Measurements from ENCODE around the gene TSFM. TPM values are rescaled to one million over a fixed set of nuclear protein-coding genes. Genes with fewer than 3 reads are reported as not detected.
"Not testable (repeated sequence)": the region's sequence is repeated elsewhere in the genome, so short reads cannot be mapped to it uniquely, and the experiment has no call there.

Gene TSFM
- total RNA-seq, 3 donors from 2014 or later, result 65.0 to 78.5 (median 74.5) TPM

DNA sequence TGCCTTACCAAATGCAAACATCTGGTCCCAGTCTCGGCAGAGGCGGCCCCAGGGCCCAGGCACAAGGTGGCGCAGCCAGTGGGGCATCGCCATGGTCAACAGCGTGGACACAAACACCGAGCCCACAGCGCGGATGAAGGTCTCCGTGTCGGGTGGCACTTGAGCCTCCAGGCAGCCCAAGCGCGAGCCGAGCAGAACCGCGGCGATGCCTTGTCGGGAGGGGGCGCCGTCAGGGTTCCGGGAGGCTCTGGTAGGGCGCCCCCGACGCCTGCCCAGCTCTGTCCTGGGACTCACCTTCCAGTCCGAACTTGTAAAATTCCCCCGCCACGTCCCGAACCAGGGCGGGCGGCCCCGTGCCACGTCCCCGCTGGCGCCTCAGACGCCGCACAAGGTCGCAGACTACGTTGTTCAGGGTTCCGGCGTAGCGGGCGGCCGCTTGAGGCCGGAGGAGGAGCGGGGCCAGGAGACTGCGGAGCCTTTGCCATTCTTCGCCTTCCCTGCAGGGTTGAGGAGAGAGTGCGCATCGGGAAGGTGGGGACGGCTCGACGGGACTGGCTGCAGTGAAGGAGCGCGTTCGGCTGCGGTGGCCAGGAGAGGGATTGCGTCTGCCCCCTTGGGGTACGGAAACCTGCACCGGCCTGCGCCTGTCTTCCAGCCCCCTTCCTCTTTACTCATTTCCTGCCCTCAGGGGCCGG, 17.4 kb upstream of the TSFM start:
- peak overlapping the region; percentile 90 for H3K4me3 Mint-ChIP-seq
- peaks cover 26% of the 10 kb centered on the region for H3K36me3 Mint-ChIP-seq (ENCODE audit: insufficient read depth)
- H3K4me1 Mint-ChIP-seq (ENCODE audit: low read depth), result peaks cover 31% of the 10 kb centered on the region
- H3K27me3 Mint-ChIP-seq (ENCODE audit: low read depth), result peaks cover 26% of the 10 kb centered on the region
- ATAC-seq, result peak; percentile 74 to 80
- peak; percentile 52 for DNase-seq
- no peaks in the 10 kb centered on the region for H3K9me3 Mint-ChIP-seq

DNA sequence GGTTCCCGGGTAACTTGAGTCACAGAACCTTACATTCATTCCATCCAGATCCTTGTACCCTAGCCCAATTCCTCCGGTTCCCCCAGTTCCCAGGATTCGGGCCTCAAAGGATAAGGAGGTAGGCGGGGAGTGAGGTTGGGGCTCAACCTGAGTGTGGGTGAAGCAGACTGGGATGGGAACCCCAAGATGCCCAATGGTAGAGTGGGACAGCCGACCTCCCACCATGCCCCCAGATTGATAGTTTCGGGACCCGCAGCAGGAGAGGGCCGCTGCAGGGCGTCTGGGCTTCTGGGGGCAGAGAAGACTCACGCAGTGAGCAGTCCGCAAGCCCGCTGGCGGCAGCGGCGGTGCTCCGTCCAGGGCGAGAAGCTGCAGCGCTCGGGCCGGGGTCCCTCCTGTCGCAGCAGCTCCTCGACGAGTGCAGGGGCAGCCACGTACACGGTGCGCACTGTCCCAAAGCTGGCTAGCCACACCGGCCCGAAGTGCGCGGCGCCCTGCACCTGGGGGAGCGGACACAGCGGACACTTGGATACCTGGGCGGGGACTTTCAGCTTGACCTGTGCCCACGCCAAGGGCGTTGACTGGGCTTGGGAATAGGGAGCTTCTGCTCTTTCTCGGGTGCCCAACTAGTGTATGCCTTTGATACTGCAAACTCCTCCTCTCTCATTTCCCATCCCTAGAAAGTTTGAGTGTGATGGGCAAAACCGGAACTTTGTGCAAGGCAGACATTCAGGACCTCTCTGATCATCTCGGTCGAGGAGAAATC, 16.7 kb upstream of the TSFM start:
- Mint-ChIP-seq H3K36me3 (ENCODE audit: insufficient read depth) (peaks cover 32% of the 10 kb centered on the region), H3K4me3 (peak overlapping the region; percentile 90), H3K27me3 (ENCODE audit: low read depth) (peaks cover 26% of the 10 kb centered on the region), H3K4me1 (ENCODE audit: low read depth) (peaks cover 37% of the 10 kb centered on the region), H3K9me3 (no peaks in the 10 kb centered on the region)
- ATAC-seq (peak; percentile 11 to 18), DNase-seq (no peak)

GRCh38 chr12:57766464-57767304, 15.9 kb upstream of the TSFM start, which contains the start of gene CYP27B1:
Gene CYP27B1, minus strand, starts transcription at chr12:57767078. Its CDS starts 37 bp downstream, at chr12:57767041.
- H3K4me1 Mint-ChIP-seq (ENCODE audit: low read depth), result peaks cover 42% of the 10 kb centered on the region
- H3K9me3 Mint-ChIP-seq, result no peaks in the 10 kb centered on the region
- peaks cover 26% of the 10 kb centered on the region for H3K27me3 Mint-ChIP-seq (ENCODE audit: low read depth)
- peak within 1 kb of the TSS; percentile 90 for H3K4me3 Mint-ChIP-seq
- ATAC-seq, result peak in 1 of 2 donors; percentile 3
- DNase-seq, result no peak
- H3K36me3 Mint-ChIP-seq (ENCODE audit: insufficient read depth), result peaks cover 33% of the 10 kb centered on the region

DNA sequence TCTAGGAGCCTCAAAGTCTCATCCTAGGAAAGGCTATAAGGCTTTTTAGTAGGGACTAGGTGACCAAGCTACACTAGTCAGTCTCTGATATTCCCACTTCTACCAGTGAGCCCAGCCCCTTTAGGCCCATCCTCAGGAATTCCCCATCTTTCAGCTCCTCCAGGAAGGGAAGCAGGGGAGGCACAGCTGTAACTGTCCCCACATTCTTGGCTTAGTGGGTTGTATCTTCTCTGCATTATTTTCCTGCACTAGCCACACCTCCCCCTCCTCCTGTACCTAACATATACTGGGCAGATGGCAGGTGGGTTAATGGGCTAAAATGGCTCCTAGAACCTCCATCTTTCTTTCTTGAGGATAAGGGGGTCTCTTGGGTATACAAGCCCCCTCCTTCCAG, 15.3 kb upstream of the TSFM start:
- Mint-ChIP-seq H3K36me3 (ENCODE audit: insufficient read depth) (peaks cover 33% of the 10 kb centered on the region), H3K4me3 (no peak overlapping the region), H3K27me3 (ENCODE audit: low read depth) (peaks cover 26% of the 10 kb centered on the region), H3K4me1 (ENCODE audit: low read depth) (peaks cover 44% of the 10 kb centered on the region), H3K9me3 (no peaks in the 10 kb centered on the region)
- DNase-seq (no peak), ATAC-seq (no peak)

GRCh38 chr12:57767876-57768275, 14.7 kb upstream of the TSFM start:
- Mint-ChIP-seq H3K36me3 (ENCODE audit: insufficient read depth) (peaks cover 30% of the 10 kb centered on the region), H3K27me3 (ENCODE audit: low read depth) (peaks cover 26% of the 10 kb centered on the region), H3K4me3 (no peak overlapping the region), H3K9me3 (no peaks in the 10 kb centered on the region), H3K4me1 (ENCODE audit: low read depth) (peaks cover 47% of the 10 kb centered on the region)
- ATAC-seq (no peak), DNase-seq (no peak)

GRCh38 chr12:57769594-57769993, 13.0 kb upstream of the TSFM start:
- H3K27me3 Mint-ChIP-seq (ENCODE audit: low read depth), result peaks cover 15% of the 10 kb centered on the region
- peaks cover 25% of the 10 kb centered on the region for H3K36me3 Mint-ChIP-seq (ENCODE audit: insufficient read depth)
- peaks cover 44% of the 10 kb centered on the region for H3K4me1 Mint-ChIP-seq (ENCODE audit: low read depth)

GRCh38 chr12:57770734-57771133, 11.9 kb upstream of the TSFM start:
- no peaks in the 10 kb centered on the region for H3K9me3 Mint-ChIP-seq
- peaks cover 37% of the 10 kb centered on the region for H3K4me1 Mint-ChIP-seq (ENCODE audit: low read depth)
- H3K27me3 Mint-ChIP-seq (ENCODE audit: low read depth), result peaks cover 10% of the 10 kb centered on the region
- ATAC-seq, result no peak
- no peak for DNase-seq
- peak overlapping the region; percentile 98 for H3K4me3 Mint-ChIP-seq
- H3K36me3 Mint-ChIP-seq (ENCODE audit: insufficient read depth), result peaks cover 29% of the 10 kb centered on the region

More at GRCh38 chr12:57769594-57769993, 13.0 kb upstream of the TSFM start:
- ATAC-seq (no peak), DNase-seq (no peak)
- Mint-ChIP-seq H3K4me3 (peak overlapping the region; percentile 49), H3K9me3 (no peaks in the 10 kb centered on the region)

- peak; percentile 91 for DNase-seq
- Mint-ChIP-seq H3K4me3 (peak overlapping the region; percentile 98), H3K4me1 (ENCODE audit: low read depth) (peaks cover 32% of the 10 kb centered on the region), H3K36me3 (ENCODE audit: insufficient read depth) (peaks cover 31% of the 10 kb centered on the region), H3K9me3 (no peaks in the 10 kb centered on the region), H3K27me3 (ENCODE audit: low read depth) (peaks cover 7% of the 10 kb centered on the region)
- peak; percentile 80 to 83 for ATAC-seq
Measured at GRCh38 chr12:57771236-57771872, 11.2 kb upstream of the TSFM start.

GRCh38 chr12:57771873-57772428, 10.6 kb upstream of the TSFM start, which contains the start of gene METTL1:
Gene METTL1, minus strand, starts transcription at chr12:57772105. Its CDS starts 22 bp downstream, at chr12:57772083.
- peaks cover 26% of the 10 kb centered on the region for H3K4me1 Mint-ChIP-seq (ENCODE audit: low read depth)
- no peaks in the 10 kb centered on the region for H3K9me3 Mint-ChIP-seq
- DNase-seq (peak; percentile 90), ATAC-seq (peak; percentile 88)
- peaks cover 31% of the 10 kb centered on the region for H3K36me3 Mint-ChIP-seq (ENCODE audit: insufficient read depth)
- H3K4me3 Mint-ChIP-seq, result peak within 1 kb of the TSS; percentile 98
- peaks cover 2% of the 10 kb centered on the region for H3K27me3 Mint-ChIP-seq (ENCODE audit: low read depth)

- DNase-seq (no peak), ATAC-seq (peak; percentile 26 to 31)
- no peaks in the 10 kb centered on the region for H3K9me3 Mint-ChIP-seq
- H3K27me3 Mint-ChIP-seq (ENCODE audit: low read depth), result no peaks in the 10 kb centered on the region
- peaks cover 31% of the 10 kb centered on the region for H3K36me3 Mint-ChIP-seq (ENCODE audit: insufficient read depth)
- peaks cover 25% of the 10 kb centered on the region for H3K4me1 Mint-ChIP-seq (ENCODE audit: low read depth)
- H3K4me3 Mint-ChIP-seq, result peak within 1 kb of the TSS; percentile 98
Measured at GRCh38 chr12:57772429-57773322, 9.9 kb upstream of the TSFM start, which contains the start of gene EEF1AKMT3. Gene EEF1AKMT3, plus strand, starts transcription at chr12:57772614. Its CDS starts 111 bp downstream, at chr12:57772725.

DNA sequence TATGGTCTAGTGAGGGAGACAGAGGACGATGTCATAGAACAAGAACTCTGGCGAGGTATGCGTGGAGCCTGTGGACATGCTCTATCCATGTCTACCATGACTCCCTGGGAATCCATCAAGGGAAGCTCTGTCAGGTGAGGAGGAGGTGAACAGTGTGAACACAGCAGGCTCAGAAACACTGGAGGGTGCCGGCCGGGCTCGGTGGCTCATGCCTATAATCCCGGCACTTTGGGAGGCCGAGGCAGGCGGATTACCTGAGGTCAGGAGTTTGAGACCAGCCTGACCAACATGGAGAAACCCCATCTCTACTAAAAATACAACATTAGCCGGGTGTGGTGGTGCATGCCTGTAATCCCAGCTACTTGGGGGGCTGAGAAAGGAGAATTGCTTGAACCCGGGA, 8.0 kb upstream of the TSFM start:
- H3K4me3 Mint-ChIP-seq; ATAC-seq; H3K27me3 Mint-ChIP-seq (ENCODE audit: low read depth); H3K9me3 Mint-ChIP-seq; DNase-seq: not testable (repeated sequence)
- peaks cover 34% of the 10 kb centered on the region for H3K4me1 Mint-ChIP-seq (ENCODE audit: low read depth)
- H3K36me3 Mint-ChIP-seq (ENCODE audit: insufficient read depth), result peaks cover 20% of the 10 kb centered on the region

DNA sequence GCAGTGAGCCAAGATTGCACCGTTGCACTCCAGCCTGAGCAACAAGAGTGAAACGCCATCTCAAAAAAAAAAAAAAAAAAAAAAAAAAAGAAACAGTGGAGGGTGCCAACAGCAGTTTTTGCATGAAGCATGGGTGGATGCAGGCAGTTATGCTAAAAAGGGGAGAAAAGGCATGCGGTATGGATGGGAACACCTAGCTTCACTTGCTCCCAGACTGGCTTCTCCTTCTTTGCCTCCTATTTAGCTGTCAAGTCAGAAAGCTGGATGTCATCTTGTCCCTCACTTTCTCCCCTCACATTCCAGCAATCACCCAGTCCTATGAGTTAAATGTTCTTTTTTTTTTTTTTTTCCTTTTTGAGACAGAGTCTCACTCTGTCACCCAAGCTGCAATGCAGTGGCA, 7.5 kb upstream of the TSFM start:
- peaks cover 35% of the 10 kb centered on the region for H3K4me1 Mint-ChIP-seq (ENCODE audit: low read depth)
- H3K36me3 Mint-ChIP-seq (ENCODE audit: insufficient read depth), result peaks cover 16% of the 10 kb centered on the region
- no peak for DNase-seq
- no peaks in the 10 kb centered on the region for H3K9me3 Mint-ChIP-seq
- no peak overlapping the region for H3K4me3 Mint-ChIP-seq
- H3K27me3 Mint-ChIP-seq (ENCODE audit: low read depth), result no peaks in the 10 kb centered on the region
- no peak for ATAC-seq
